Loucy (cell line): Measurements from ENCODE around the gene LYSMD4.

ENCODE experiments used
- H2AFZ ChIP-seq: fragments of 200-600 bp; sonication (generic); 2 replicates; pipeline ENCODE4 v1.6.0; 2016; ENCODE audit warnings: antibody characterized with exemption, mild to moderate bottlenecking, low read length, moderate library complexity
- H3F3A ChIP-seq: fragments of 200-600 bp; 2 replicates; pipeline ENCODE4 v1.6.0; 2016; ENCODE audit warnings: antibody characterized with exemption, low read depth, mild to moderate bottlenecking
- H3K27me3 ChIP-seq: fragments of 200-600 bp; sonication (generic); 2 replicates; pipeline ENCODE4 v1.6.1; 2014; ENCODE audit warnings: low read length, mild to moderate bottlenecking; ENCODE audit not compliant: insufficient read depth, poor library complexity, severe bottlenecking
- H3K36me3 ChIP-seq: fragments of 200-600 bp; sonication (generic); 2 replicates; pipeline ENCODE4 v1.6.1; 2016; ENCODE audit warnings: low read length; ENCODE audit not compliant: insufficient read depth
- H3K4me1 ChIP-seq: fragments of 200-600 bp; sonication (generic); 2 replicates; pipeline ENCODE4 v1.5.1; 2014; ENCODE audit warnings: low read length, mild to moderate bottlenecking; ENCODE audit not compliant: insufficient read depth, poor library complexity, severe bottlenecking
- H3K4me2 ChIP-seq: fragments of 200-600 bp; sonication (generic); 2 replicates; pipeline ENCODE4 v1.6.0; 2014; ENCODE audit warnings: antibody characterized with exemption, low read length, low read depth, mild to moderate bottlenecking; ENCODE audit not compliant: poor library complexity, severe bottlenecking
- H3K4me3 ChIP-seq: fragments of 200-600 bp; sonication (generic); 2 replicates; pipeline ENCODE4 v1.5.1; 2014; ENCODE audit warnings: low read length, mild to moderate bottlenecking, mixed read lengths; ENCODE audit not compliant: poor library complexity, severe bottlenecking
- H3K79me2 ChIP-seq: fragments of 200-600 bp; sonication (generic); 2 replicates; pipeline ENCODE4 v1.6.1; 2014; ENCODE audit warnings: low read length; ENCODE audit not compliant: insufficient read depth
- H3K9ac ChIP-seq: fragments of 200-600 bp; sonication (generic); 2 replicates; pipeline ENCODE4 v1.6.0; 2014; ENCODE audit warnings: mild to moderate bottlenecking, low read depth, low read length, moderate library complexity; ENCODE audit not compliant: poor library complexity, severe bottlenecking
- H3K9me2 ChIP-seq: fragments of 200-600 bp; sonication (generic); replicated peaks from 2 replicates; pipeline ENCODE4 v1.6.1; 2016; ENCODE audit warnings: low read depth, low read length, mixed read lengths
- H3K9me3 ChIP-seq: fragments of 200-600 bp; sonication (generic); 2 replicates; pipeline ENCODE4 v1.6.1; 2014; ENCODE audit warnings: mild to moderate bottlenecking, antibody characterized with exemption, low read length, low read depth; ENCODE audit not compliant: insufficient read depth
- H4K20me1 ChIP-seq: fragments of 200-600 bp; sonication (generic); 2 replicates; pipeline ENCODE4 v1.6.0; 2014; ENCODE audit warnings: antibody characterized with exemption, low read length, mild to moderate bottlenecking; ENCODE audit not compliant: insufficient read depth, poor library complexity, severe bottlenecking
- CTCF ChIP-seq: fragments of 200-600 bp; sonication (generic); conservative IDR thresholded peaks from 2 replicates; pipeline ENCODE4 v1.5.1; 2014; ENCODE audit warnings: mild to moderate bottlenecking, antibody characterized with exemption, low read length
- EZH2phosphoT487 ChIP-seq: fragments of 200-600 bp; IDR thresholded peaks from 2 replicates; pipeline ENCODE4 v1.6.1; 2018; ENCODE audit warnings: antibody characterized with exemption, mild to moderate bottlenecking, moderate library complexity, borderline replicate concordance

The LYSMD4 gene

GRCh38 chr15:99728916-99729315 lies 4.3 kb downstream of the LYSMD4 start:
- Histone ChIP-seq H3K9ac (no peak overlapping the region), H3K4me1 (peaks cover 4% of the 10 kb centered on the region), H3K79me2 (no peaks in the 10 kb centered on the region), H3K4me2 (no peak overlapping the region), H3F3A (no peaks in the 10 kb centered on the region), H3K27me3 (no peaks in the 10 kb centered on the region), H3K9me2 (no peaks in the 10 kb centered on the region), H3K4me3 (no peak overlapping the region), H3K36me3 (no peaks in the 10 kb centered on the region), H4K20me1 (no peaks in the 10 kb centered on the region), H3K9me3 (no peaks in the 10 kb centered on the region), H2AFZ (no peak overlapping the region)
- TF ChIP-seq EZH2phosphoT487 (no peak), CTCF (no peak)

GRCh38 chr15:99727733-99728132 lies 5.5 kb downstream of the LYSMD4 start:
- no peak overlapping the region for H3K9ac ChIP-seq
- no peak overlapping the region for H3K4me3 ChIP-seq
- H3K9me3 ChIP-seq, result no peaks in the 10 kb centered on the region
- no peaks in the 10 kb centered on the region for H3K9me2 ChIP-seq
- H3K79me2 ChIP-seq, result no peaks in the 10 kb centered on the region
- H4K20me1 ChIP-seq, result no peaks in the 10 kb centered on the region
- no peak for TF ChIP-seq EZH2phosphoT487
- TF ChIP-seq CTCF, result no peak
- no peaks in the 10 kb centered on the region for H3K27me3 ChIP-seq
- no peaks in the 10 kb centered on the region for H3K36me3 ChIP-seq
- no peak overlapping the region for H2AFZ ChIP-seq
- no peaks in the 10 kb centered on the region for H3F3A ChIP-seq
- peaks cover 4% of the 10 kb centered on the region for H3K4me1 ChIP-seq
- no peak overlapping the region for H3K4me2 ChIP-seq

GRCh38 chr15:99727330-99727729 lies 5.9 kb downstream of the LYSMD4 start:
- no peak overlapping the region for H2AFZ ChIP-seq
- no peaks in the 10 kb centered on the region for H3K36me3 ChIP-seq
- H4K20me1 ChIP-seq, result no peaks in the 10 kb centered on the region
- no peaks in the 10 kb centered on the region for H3K9me2 ChIP-seq
- H3K4me1 ChIP-seq, result peaks cover 2% of the 10 kb centered on the region
- H3K79me2 ChIP-seq, result no peaks in the 10 kb centered on the region
- no peak overlapping the region for H3K4me3 ChIP-seq
- no peak overlapping the region for H3K9ac ChIP-seq
- no peak overlapping the region for H3K4me2 ChIP-seq
- H3K27me3 ChIP-seq, result no peaks in the 10 kb centered on the region
- H3F3A ChIP-seq, result no peaks in the 10 kb centered on the region
- TF ChIP-seq CTCF (no peak), EZH2phosphoT487 (no peak)
- H3K9me3 ChIP-seq, result no peaks in the 10 kb centered on the region
